Measurements from ENCODE around the gene SLC16A9.

Gene SLC16A9

DNA sequence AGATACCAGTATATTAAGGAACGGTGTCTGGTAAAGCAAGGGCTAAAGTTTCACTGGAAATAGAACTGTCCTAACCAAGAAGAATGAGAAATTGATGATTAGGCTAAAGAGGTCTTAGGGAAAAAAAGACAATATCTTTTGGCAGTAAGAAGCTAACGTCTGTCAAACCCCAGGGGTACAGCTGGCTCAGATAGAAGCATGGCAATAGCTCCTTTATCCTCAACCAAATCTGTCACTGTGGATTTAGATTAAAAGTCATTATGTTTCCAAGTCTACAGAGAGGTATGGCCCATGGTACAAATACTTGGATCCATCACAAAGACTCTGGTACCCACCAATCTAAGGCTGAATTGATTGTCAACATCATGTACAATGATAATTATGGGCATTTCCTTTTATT is 8.6 kb upstream of the SLC16A9 start:
- DNase-seq (ENCODE audit: low read depth), result no peak

DNA sequence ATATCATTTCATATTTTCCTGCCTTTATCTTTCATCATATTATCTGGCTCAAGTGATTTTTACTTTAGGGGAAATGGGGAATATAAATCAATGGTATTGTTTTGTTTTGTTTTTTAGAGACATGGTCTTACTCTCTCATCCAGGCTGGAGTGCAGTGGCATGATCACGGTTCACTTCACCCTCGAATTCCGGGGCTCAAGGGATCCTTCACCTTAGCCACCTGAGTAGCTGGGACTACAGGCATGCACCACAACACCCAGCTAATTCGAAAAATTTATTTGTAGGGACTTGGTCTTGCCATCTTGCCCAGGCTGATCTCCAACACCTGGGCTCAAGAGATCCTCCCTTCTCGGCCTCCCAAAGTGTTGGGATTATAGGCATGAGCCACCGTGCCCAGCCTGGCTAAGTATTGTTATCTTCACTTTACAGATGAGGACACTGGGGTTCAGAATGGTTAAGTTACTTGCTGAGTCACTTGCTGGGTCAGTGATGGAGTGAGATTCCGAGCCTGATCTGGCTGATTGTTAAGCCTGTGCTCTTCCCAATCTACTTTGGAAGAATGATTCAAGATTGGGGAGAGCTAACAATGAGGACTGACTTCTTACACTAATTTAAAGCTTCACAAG is 3.7 kb upstream of the SLC16A9 start:
- DNase-seq (ENCODE audit: low read depth), result no peak

DNA sequence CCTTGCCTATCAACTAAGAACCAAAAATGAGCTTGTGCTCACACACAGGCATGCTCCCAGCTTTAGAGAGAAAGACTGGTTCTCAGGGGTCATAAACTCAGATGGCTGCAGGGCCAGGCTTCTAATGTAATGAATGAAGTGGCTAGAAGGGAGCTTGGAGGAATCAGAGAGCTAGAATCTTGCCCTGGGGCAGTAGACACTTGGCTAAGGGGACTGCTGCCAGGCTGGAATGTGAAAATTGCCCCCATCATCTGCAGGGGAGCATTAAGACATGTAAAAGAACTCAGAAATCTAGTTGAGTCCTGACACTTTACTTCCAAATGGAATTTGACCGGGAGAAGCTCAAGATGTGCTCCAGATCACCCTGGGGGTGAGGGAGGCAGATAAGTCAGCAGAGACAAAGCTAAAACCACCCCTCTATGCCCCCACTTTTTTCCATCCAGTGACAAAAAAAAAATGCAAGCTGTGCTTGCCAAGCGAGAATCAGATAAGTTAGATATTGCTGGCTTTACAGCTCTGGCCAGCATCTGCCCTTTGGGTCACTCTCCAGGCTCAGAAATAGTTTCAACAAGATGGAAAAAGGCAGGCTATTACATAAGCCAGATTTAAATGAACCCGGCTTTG is 2.3 kb upstream of the SLC16A9 start:
- no peak for DNase-seq (ENCODE audit: low read depth)

DNA sequence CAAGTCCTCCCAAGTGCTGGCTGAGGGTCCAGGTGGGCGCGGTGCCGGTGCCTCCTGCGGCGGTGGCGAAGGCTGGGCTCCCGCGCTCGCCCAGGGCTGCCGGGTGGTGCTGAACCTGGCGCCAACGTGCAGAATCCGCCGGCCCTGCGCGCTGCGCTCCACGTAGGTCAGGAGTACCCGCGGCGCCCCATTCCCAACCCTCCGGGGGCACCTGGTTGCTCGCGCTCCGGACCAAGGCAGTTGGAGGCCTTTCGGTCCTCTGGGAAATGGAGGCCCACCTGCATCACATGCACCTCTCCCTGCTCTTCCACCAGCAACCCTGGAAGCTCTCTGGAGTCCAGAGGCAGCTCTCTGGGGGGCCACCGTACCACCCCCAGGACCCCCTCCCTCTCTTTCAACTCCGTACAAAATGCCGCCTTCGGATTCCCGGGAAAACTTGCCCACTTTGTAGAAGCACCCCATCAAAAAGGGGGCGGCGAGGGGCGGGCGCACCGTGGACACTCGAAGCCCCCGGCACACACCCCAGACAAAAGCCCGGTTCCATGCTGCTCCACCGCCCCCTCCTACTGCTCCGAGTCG is 745 bp downstream of the SLC16A9 start:
- DNase-seq (ENCODE audit: low read depth), result no peak

DNA sequence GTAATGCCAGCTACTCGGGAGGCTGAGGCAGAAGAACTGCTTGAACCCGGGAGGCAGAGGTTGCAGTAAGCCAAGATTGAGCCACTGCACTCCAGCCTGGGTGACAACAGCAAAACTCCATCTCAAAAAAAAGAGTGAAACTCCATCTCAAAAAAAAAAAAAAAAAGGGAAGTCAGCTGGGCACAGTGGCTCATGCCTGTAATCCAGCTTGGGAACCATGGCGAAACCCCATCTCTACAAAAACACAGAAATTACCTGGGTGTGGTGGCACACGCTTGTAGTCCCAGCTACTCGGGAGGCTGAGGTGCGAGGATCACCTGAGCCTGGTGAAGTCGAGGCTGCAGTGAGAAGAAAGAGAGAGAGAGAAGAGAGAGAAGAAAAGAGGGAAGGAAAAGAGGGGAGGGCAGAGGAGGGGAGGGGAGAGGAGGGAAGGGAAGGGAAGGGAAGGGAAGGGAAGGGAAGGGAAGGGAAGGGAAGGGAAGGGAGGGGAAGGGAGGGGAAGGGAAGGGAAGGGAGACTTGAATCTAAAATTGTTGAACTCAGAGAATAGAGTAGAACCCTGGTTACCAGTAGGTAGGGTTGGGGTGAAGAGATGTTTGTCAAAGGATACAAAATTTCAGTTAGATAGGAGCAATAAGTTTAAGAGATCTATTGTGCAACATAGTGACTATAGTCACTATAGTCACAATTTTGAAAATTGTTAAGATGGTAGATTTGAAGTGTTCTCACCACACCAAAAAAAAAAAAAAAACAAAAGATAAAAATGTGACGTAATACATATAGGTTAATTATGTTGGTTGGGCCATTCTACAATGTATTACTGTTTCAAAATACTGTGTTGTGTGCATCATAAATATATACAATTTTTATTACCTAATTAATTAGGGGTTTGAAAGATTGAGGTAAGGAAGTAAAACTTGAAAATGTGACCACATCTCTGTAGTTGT is 2.5 kb downstream of the SLC16A9 start:
- no peak for DNase-seq (ENCODE audit: low read depth)

- no peak for DNase-seq (ENCODE audit: low read depth)
Observed at GRCh38 chr10:59705931-59706330, 3.7 kb downstream of the SLC16A9 start.

DNA sequence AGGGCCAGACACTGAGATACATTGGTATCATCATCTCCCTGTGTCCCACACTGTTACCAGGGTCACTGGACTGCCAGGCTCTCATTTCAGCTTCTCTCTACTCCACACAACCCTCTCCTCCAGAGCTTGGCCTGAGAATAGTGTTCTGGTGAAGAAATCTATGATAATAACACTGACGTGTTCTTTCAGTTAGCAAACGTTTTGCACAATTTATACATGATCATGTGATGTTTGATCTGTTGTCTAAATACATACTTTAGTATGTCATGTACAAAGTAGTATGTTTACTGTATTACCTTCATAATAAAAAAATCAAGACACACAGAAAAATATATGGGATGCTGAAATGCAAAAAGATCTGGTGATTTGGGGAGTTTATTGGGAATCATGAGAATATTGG is 5.0 kb downstream of the SLC16A9 start:
- no peak for DNase-seq (ENCODE audit: low read depth)

DNA sequence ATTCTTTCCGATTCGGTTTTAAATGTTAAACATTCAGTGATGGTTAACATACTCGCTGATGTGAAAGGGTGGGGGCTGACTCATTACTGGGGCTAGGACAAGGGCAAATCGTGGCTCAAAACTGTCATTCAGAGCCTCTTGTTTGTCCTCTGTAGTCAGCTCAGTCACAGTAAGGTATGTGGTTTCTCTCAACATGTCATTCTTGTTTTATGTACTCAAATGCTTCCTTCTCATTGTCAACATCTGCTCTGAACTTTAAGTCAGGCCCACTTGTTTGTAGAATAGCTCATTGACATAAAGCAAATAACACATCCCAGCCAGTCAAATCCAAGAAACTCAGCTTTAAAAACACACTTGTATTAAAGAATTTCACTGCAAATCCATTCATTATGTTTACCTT is 7.3 kb downstream of the SLC16A9 start:
- DNase-seq (ENCODE audit: low read depth), result no peak

DNA sequence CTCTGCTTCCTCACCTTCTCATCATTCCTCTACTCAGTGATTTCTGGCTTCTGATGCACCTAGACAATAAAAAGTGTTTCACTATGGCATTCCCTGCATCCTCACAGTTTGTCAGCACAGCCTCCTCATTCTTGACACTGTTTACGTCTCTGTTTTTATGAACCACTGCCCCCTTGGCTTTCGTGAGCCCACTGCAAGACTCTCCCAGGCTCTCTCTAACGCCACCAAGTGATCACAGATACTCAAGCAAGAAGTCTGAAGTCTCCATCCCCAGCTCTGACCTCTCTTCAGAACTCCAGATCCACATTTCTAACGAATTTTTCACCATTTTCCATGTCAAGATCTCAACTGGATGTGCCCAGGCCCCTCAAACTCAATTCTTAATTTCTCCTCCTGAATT is 8.9 kb downstream of the SLC16A9 start:
- no peak for DNase-seq (ENCODE audit: low read depth)

DNA sequence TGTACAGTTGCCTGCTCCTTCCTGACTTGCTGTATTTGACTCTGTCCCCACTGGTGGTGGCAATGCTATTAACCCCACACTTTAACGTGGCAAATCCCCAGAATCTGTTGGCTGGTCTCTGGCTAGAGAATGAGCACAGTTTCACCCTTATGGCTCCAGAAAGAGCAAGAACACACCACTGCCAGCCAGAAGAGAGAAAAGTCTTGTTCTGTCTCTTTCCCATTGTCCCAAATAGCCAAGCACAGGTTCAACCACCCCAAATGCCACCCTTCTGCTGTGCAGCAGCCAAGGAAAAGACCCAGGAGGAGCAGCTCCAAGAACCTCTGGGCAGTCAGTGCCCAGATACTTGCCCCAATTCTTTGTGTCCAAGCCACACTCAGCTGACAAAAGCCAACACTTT is 11.3 kb downstream of the SLC16A9 start:
- no peak for DNase-seq (ENCODE audit: low read depth)

- no peak for DNase-seq (ENCODE audit: low read depth)
Observed at GRCh38 chr10:59695637-59696036, 14.0 kb downstream of the SLC16A9 start.

- no peak for DNase-seq (ENCODE audit: low read depth)
Observed at GRCh38 chr10:59694936-59695335, 14.7 kb downstream of the SLC16A9 start.

GRCh38 chr10:59692113-59692512 is 17.5 kb downstream of the SLC16A9 start:
- no peak for DNase-seq (ENCODE audit: low read depth)

GRCh38 chr10:59688921-59689351 is 20.7 kb downstream of the SLC16A9 start:
- no peak for DNase-seq (ENCODE audit: low read depth)

DNA sequence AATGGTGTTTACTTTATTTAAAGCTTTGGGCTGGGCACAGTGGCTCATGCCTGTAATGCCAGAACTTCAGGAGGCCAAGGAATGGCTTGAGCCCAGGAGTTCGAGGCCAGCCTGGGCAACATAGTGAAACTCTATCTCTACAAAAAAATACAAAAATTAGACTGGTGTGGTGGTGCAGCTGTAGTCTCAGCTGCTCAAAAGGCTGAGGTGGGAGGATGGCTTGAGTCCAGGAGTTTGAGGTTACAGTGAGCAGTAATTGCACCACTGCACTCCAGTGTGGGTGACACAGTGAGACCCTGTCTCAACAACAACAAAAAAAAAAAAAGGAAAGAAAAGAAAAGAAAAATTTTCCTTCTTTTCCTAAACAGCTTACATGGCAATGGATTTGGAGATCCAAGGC is 22.0 kb downstream of the SLC16A9 start:
- no peak for DNase-seq (ENCODE audit: low read depth)

DNA sequence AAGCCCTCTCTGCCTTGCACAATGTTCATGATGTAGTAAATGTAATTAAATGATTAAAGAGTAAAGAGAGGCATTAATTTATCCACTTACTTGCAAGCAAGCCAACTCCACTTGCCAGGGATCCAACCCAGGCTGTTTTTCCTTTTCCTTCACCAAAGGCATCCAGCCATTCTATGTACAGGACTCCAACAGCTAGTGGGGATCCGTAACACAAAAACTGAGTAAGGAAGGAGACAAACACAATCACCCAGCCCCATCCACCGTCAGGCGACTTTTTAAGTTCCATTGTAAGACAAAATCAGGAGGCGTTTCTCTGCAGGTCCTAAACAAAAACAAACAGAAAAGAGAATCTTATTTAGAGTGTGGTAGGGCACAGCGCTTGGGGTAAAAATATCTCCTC is 25.6 kb downstream of the SLC16A9 start:
- DNase-seq (ENCODE audit: low read depth), result no peak

GRCh38 chr10:59682986-59683937 is 26.4 kb downstream of the SLC16A9 start:
- DNase-seq (ENCODE audit: low read depth), result no peak

DNA sequence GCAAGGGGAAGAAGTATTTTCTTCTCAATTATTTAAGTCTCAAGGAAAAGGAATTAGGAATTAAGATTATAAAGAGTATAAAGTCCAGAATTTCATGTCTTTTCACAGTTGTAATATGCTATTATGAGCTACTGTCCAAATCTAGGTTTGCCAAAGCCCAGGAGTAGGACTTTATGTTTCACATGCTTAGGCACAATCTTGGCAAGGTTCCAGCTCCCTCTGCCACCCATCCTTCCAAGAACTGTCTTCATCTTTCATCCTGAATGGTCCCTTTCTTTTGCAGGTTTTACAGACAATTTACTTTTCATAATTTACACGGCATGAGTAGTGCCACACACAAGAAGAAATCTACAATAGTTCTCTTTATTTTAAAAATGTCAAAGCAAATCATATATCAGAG is 29.5 kb downstream of the SLC16A9 start:
- no peak for DNase-seq (ENCODE audit: low read depth)

- no peak for DNase-seq (ENCODE audit: low read depth)
Observed at GRCh38 chr10:59678884-59679301, 30.8 kb downstream of the SLC16A9 start.

GRCh38 chr10:59677253-59677831 is 32.3 kb downstream of the SLC16A9 start:
- DNase-seq (ENCODE audit: low read depth), result no peak

DNA sequence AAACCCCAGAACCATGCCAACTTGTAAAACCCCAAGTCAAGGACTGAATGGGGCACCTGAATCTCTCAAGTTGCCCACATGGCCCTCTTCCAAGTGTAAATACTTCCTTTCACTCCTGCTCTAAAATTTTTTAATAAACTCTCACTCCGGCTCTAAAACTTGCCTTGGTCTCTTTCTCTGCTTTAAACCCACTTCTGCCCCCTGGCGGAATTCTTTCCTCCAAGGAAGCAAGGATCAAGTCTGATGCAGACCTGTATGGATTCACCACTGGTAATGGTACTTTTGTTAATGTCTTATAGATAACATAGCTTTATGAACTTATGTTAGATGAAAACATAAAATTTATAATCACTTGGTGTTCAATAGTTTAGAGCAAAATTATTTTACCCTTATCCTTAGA is 33.8 kb downstream of the SLC16A9 start:
- DNase-seq (ENCODE audit: low read depth), result no peak

All from non-pigmented ciliary epithelial cell (primary cell).